ENCODE measurements around the gene UGT2B7. TPM values are rescaled to one million over a fixed set of nuclear protein-coding genes. Genes with fewer than 3 reads are reported as not detected.

The UGT2B7 gene
- total RNA-seq, 4 donors from 2014 or later, result 0.68 to 1.5 (median 1.0) TPM; not detected in 1

GRCh38 chr4:69054578-69055200 is 41.6 kb upstream of the UGT2B7 start:
- Histone ChIP-seq H3K27me3 (no peaks in the 10 kb centered on the region), H3K4me3 (no peak overlapping the region), H3K36me3 (no peaks in the 10 kb centered on the region), H3K4me1 (no peaks in the 10 kb centered on the region), H3K9me3 (no peaks in the 10 kb centered on the region), H3K27ac (no peak overlapping the region)
- DNase-seq (ENCODE audit: low spot score in 2 of 2), result no peak
- TF ChIP-seq POLR2AphosphoS5 (IDR thresholded peaks at IDR 0.05), result no peak
- TF ChIP-seq CTCF (IDR thresholded peaks at IDR 0.05), result no peak
- TF ChIP-seq EP300 (IDR thresholded peaks at IDR 0.05), result no peak
- TF ChIP-seq POLR2A (IDR thresholded peaks at IDR 0.05), result no peak
- WGBS, result 73% methylated on average over 7 of the region's 7 CpGs

- Histone ChIP-seq H3K9me3 (no peaks in the 10 kb centered on the region), H3K4me1 (no peaks in the 10 kb centered on the region), H3K27ac (no peak overlapping the region), H3K36me3 (no peaks in the 10 kb centered on the region), H3K27me3 (no peaks in the 10 kb centered on the region), H3K4me3 (no peak overlapping the region)
- WGBS, result 93% methylated on average over 6 of the region's 6 CpGs
- no peak for DNase-seq (ENCODE audit: low spot score in 2 of 2)
- TF ChIP-seq POLR2AphosphoS5 (IDR thresholded peaks at IDR 0.05), result no peak
- TF ChIP-seq POLR2A (IDR thresholded peaks at IDR 0.05), result no peak
- no peak for TF ChIP-seq EP300 (IDR thresholded peaks at IDR 0.05)
- no peak for TF ChIP-seq CTCF (IDR thresholded peaks at IDR 0.05)
Measured at GRCh38 chr4:69056150-69056549, 40.1 kb upstream of the UGT2B7 start.

- no peak for DNase-seq (ENCODE audit: low spot score in 2 of 2)
- WGBS, result 74% methylated on average over 4 of the region's 4 CpGs
- Histone ChIP-seq H3K4me3 (no peak overlapping the region), H3K27me3 (no peaks in the 10 kb centered on the region), H3K9me3 (no peaks in the 10 kb centered on the region), H3K27ac (no peak overlapping the region), H3K36me3 (no peaks in the 10 kb centered on the region), H3K4me1 (no peaks in the 10 kb centered on the region)
- TF ChIP-seq POLR2A (IDR thresholded peaks at IDR 0.05) (no peak), POLR2AphosphoS5 (IDR thresholded peaks at IDR 0.05) (no peak), CTCF (IDR thresholded peaks at IDR 0.05) (no peak), EP300 (IDR thresholded peaks at IDR 0.05) (no peak)
Measured at GRCh38 chr4:69056921-69057550, 39.2 kb upstream of the UGT2B7 start.

GRCh38 chr4:69057620-69058409 is 38.5 kb upstream of the UGT2B7 start:
- H3K4me3 ChIP-seq, result no peak overlapping the region
- TF ChIP-seq POLR2A (IDR thresholded peaks at IDR 0.05) (no peak), CTCF (IDR thresholded peaks at IDR 0.05) (no peak), EP300 (IDR thresholded peaks at IDR 0.05) (no peak), POLR2AphosphoS5 (IDR thresholded peaks at IDR 0.05) (no peak)
- H3K4me1 ChIP-seq, result no peaks in the 10 kb centered on the region
- no peaks in the 10 kb centered on the region for H3K27me3 ChIP-seq
- H3K36me3 ChIP-seq, result no peaks in the 10 kb centered on the region
- H3K9me3 ChIP-seq, result no peaks in the 10 kb centered on the region
- 57% methylated on average over 5 of the region's 5 CpGs for WGBS
- no peak for DNase-seq (ENCODE audit: low spot score in 2 of 2)
- peak overlapping the region; percentile 24 for H3K27ac ChIP-seq
